Measurements from ENCODE around the gene CATSPER1. TPM values are rescaled to one million over a fixed set of nuclear protein-coding genes. Genes with fewer than 3 reads are reported as not detected.

The CATSPER1 gene
- total and polyA plus RNA-seq, 2 donors (not counting 3 experiments of a cell fraction or from before 2014, with no cell fraction given) = 0.68 to 1.0 TPM

DNA sequence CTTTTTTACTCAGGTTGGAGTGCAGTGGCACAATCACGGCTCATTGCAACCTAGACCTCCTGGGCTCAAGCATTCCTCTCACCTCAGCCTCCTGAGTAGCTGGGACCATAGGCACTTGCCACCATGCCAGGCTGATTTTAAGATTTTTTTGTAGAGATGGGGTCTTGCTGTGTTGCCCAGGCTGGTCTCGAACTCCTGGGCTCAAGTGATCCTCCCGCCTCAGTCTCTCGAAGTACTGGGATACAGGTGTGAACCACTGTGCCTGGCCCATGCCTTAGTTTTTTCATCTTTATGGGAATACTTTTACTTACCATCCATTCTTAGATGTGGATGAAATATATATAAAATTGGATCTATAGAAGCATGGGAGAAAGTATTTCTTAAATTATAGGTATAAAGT is 49.0 kb upstream of the CATSPER1 start:
- Histone ChIP-seq H3K27me3 (ENCODE audit: control insufficient read depth in 2 of 2, insufficient read depth in 2 of 2, low read length in 2 of 2) (no peaks in the 10 kb centered on the region), H3K4me1 (ENCODE audit: control insufficient read depth, extremely low read depth, insufficient read depth, low read length) (peaks cover 13% of the 10 kb centered on the region), H3K79me2 (ENCODE audit: control insufficient read depth, insufficient read depth, low read length) (peaks cover 43% of the 10 kb centered on the region), H3K9me1 (replicated peaks; ENCODE audit: control insufficient read depth, extremely low read depth, insufficient read depth, low read length) (no peaks in the 10 kb centered on the region), H3K36me3 (ENCODE audit: control insufficient read depth in 2 of 2, extremely low read depth in 1 of 2, insufficient read depth in 2 of 2, low read length in 2 of 2) (peaks cover 3 to 5% of the 10 kb centered on the region in 2 experiments), H3K9me3 (replicated peaks; ENCODE audit: control insufficient read depth, insufficient read depth, low read length) (no peaks in the 10 kb centered on the region), H3K9ac (replicated peaks; ENCODE audit: extremely low read depth, insufficient read depth, low read length) (no peak overlapping the region), H3K4me3 (replicated peaks in 1 of 3; ENCODE audit: insufficient read depth in 1 of 3, low read depth in 1 of 3, low read length in 3 of 3) (no peak overlapping the region), H4K20me1 (replicated peaks; ENCODE audit: control insufficient read depth, extremely low read depth, insufficient read depth, low read length) (peaks cover 2% of the 10 kb centered on the region), H3K27ac (ENCODE audit: insufficient read depth, low read depth, low read length) (no peak overlapping the region), H3K4me2 (ENCODE audit: insufficient read depth, low read length) (no peak overlapping the region), H2AFZ (ENCODE audit: low read depth, low read length) (no peak overlapping the region)
- TF ChIP-seq POLR2A (IDR thresholded peaks at IDR 0.05; ENCODE audit: low read depth, low read length) = no peak
- DNase-seq (ENCODE audit: low read depth, low spot score) (no peak), FAIRE-seq (no peak)
- intact Hi-C loops (cut with micrococcal nuclease) = no loop called here
- no TSS peak for BruUV-seq (replicated peaks)
- dilution Hi-C loops (cut with MboI; ENCODE audit: extremely low pct_ligation_motif_present, low sequenced_read_pairs) = no loop called here
- POLR2A ChIA-PET = no interaction called here
- CTCF ChIA-PET = interaction anchor here (1.2 to 1.5 kb wide), 2 partner anchors 61 to 146 kb away, joined by 4 read pairs; no protein-coding TSS in a partner anchor

DNA sequence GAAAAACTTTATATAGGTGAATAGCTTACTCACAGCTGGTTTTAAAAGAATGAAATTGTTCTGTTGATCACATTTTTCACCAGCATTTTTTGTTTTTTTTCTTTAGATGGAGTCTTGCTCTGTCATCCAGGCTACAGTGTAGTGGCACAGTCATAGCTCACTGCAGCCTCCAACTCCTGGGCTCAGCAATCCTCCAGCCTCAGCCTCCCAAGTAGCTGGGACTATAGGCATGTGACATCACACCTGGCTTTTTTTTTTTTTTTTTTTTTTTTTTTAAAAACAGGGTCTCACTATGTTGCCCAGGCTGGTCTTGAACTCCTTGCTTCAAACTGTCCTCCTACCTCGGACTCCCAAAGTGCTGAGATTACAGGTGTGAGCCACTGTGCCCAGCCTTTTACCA is 47.4 kb upstream of the CATSPER1 start:
- H3K4me1 ChIP-seq (ENCODE audit: control insufficient read depth, extremely low read depth, insufficient read depth, low read length) = peaks cover 21% of the 10 kb centered on the region
- dilution Hi-C loops (cut with MboI; ENCODE audit: extremely low pct_ligation_motif_present, low sequenced_read_pairs) (no loop called here), intact Hi-C loops (cut with micrococcal nuclease) (loop anchor here (5.0 kb wide), 1 partner anchor 39 kb away; no protein-coding TSS in a partner anchor)
- ChIA-PET POLR2A (no interaction called here), CTCF (no interaction called here)
- BruUV-seq (replicated peaks) = no TSS peak
- TF ChIP-seq JUN (IDR thresholded peaks at IDR 0.05; ENCODE audit: borderline replicate concordance, insufficient read depth, insufficient read length, low read depth) (no peak), POLR2AphosphoS5 (IDR thresholded peaks at IDR 0.05; ENCODE audit: insufficient read depth, low read depth, low read length) (no peak), POLR2A (IDR thresholded peaks at IDR 0.05; ENCODE audit: low read depth, low read length) (no peak), MYC (IDR thresholded peaks at IDR 0.05; ENCODE audit: low read depth, low read length) (no peak), FOS (IDR thresholded peaks at IDR 0.05; ENCODE audit: borderline replicate concordance, insufficient read depth, low read length) (no peak), GATA2 (IDR thresholded peaks at IDR 0.05; ENCODE audit: insufficient read depth, insufficient read length, low read depth, low read length) (no peak), EZH2 (IDR thresholded peaks at IDR 0.05; ENCODE audit: borderline replicate concordance, low read depth, low read length, severe bottlenecking) (no peak)
- TF ChIP-seq, protein P1, sequence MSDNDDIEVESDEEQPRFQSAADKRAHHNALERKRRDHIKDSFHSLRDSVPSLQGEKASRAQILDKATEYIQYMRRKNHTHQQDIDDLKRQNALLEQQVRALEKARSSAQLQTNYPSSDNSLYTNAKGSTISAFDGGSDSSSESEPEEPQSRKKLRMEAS (IDR thresholded peaks at IDR 0.05; ENCODE audit: insufficient read depth, insufficient read length) = no peak
- TF ChIP-seq, protein P2, sequence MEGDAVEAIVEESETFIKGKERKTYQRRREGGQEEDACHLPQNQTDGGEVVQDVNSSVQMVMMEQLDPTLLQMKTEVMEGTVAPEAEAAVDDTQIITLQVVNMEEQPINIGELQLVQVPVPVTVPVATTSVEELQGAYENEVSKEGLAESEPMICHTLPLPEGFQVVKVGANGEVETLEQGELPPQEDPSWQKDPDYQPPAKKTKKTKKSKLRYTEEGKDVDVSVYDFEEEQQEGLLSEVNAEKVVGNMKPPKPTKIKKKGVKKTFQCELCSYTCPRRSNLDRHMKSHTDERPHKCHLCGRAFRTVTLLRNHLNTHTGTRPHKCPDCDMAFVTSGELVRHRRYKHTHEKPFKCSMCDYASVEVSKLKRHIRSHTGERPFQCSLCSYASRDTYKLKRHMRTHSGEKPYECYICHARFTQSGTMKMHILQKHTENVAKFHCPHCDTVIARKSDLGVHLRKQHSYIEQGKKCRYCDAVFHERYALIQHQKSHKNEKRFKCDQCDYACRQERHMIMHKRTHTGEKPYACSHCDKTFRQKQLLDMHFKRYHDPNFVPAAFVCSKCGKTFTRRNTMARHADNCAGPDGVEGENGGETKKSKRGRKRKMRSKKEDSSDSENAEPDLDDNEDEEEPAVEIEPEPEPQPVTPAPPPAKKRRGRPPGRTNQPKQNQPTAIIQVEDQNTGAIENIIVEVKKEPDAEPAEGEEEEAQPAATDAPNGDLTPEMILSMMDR (IDR thresholded peaks at IDR 0.05; ENCODE audit: extremely low read depth in 1 of 2, insufficient read depth in 1 of 2, low read depth in 1 of 2, low read length in 2 of 2) = no peak
- H3K27ac ChIP-seq (ENCODE audit: insufficient read depth, low read depth, low read length) = no peak overlapping the region
- H3K4me2 ChIP-seq (ENCODE audit: insufficient read depth, low read length) = no peak overlapping the region
- H4K20me1 ChIP-seq (replicated peaks; ENCODE audit: control insufficient read depth, extremely low read depth, insufficient read depth, low read length) = peaks cover 2% of the 10 kb centered on the region
- peaks cover 5 to 6% of the 10 kb centered on the region in 2 experiments for H3K36me3 ChIP-seq (ENCODE audit: control insufficient read depth in 2 of 2, extremely low read depth in 1 of 2, insufficient read depth in 2 of 2, low read length in 2 of 2)
- H3K9ac ChIP-seq (replicated peaks; ENCODE audit: extremely low read depth, insufficient read depth, low read length) = no peak overlapping the region
- FAIRE-seq (no peak), DNase-seq (ENCODE audit: low read depth, low spot score) (no peak)
- H3K4me3 ChIP-seq (replicated peaks in 1 of 3; ENCODE audit: insufficient read depth in 1 of 3, low read depth in 1 of 3, low read length in 3 of 3) = no peak overlapping the region
- H2AFZ ChIP-seq (ENCODE audit: low read depth, low read length) = no peak overlapping the region
- no peaks in the 10 kb centered on the region for H3K9me3 ChIP-seq (replicated peaks; ENCODE audit: control insufficient read depth, insufficient read depth, low read length)
- H3K79me2 ChIP-seq (ENCODE audit: control insufficient read depth, insufficient read depth, low read length) = peaks cover 37% of the 10 kb centered on the region
- no peaks in the 10 kb centered on the region for H3K27me3 ChIP-seq (ENCODE audit: control insufficient read depth in 2 of 2, insufficient read depth in 2 of 2, low read length in 2 of 2)
- H3K9me1 ChIP-seq (replicated peaks; ENCODE audit: control insufficient read depth, extremely low read depth, insufficient read depth, low read length) = no peaks in the 10 kb centered on the region

All from endothelial cell of umbilical vein (primary cell).